ENCODE data around the gene OR2AK2.
"Not testable (repeated sequence)": the region's sequence is repeated elsewhere in the genome, so short reads cannot be mapped to it uniquely, and the experiment has no call there.

OR2AK2 gene, protein sequence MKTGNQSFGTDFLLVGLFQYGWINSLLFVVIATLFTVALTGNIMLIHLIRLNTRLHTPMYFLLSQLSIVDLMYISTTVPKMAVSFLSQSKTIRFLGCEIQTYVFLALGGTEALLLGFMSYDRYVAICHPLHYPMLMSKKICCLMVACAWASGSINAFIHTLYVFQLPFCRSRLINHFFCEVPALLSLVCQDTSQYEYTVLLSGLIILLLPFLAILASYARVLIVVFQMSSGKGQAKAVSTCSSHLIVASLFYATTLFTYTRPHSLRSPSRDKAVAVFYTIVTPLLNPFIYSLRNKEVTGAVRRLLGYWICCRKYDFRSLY

DNA sequence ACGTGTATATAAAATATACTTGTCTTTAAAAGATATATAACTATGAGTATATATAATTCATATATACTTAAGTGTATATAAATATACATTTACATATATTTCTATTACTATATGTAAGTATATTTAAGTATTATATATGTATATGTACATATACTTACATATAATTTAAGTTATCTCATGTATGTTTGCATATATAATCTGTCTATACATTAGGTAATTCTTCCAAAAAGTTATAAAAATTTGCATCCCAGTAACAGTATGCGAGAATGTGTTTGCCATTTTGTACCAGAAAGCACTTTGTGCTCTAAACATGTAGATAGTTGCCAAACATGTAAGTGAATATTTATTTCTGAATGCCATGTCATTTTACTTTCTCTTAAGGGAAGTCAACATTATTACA lies at the start of gene OR2AK2:
Gene OR2AK2, plus strand, starts transcription at position 301 of the 400 bp plus-strand sequence. CDS start 144 bp downstream, outside the sequence.
- DNase-seq (ENCODE audit: low read depth): no peak

DNA sequence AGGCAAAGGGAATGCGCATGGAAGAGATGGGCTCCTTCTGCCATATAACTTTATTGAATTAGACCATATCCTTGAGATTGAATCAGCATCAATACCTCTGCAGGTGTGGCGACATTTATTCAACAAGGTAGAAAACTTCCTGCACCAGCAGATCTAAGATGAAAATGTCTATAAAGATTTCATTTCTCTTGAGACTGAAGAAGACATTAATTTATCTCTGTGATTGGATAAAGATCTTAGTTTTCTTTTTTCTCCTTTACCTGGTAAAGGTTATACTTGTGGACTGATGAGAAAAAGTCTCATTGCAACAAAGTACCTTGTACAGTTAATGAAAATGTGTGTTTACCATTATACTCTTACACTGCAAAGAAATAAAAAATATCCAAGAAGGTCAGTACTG lies 45.1 kb upstream of the OR2AK2 start, which contains the start of gene OR2T8:
Gene OR2T8, plus strand, starts transcription at position 301 of the 400 bp plus-strand sequence. CDS start 766 bp downstream, outside the sequence.
- no peak for DNase-seq (ENCODE audit: low read depth)

GRCh38 chr1:247923941-247924340 lies 41.1 kb upstream of the OR2AK2 start:
- no peak for DNase-seq (ENCODE audit: low read depth)

GRCh38 chr1:247924868-247925267 lies 40.2 kb upstream of the OR2AK2 start, which contains the start of gene OR2AJ1:
OR2AJ1 (plus strand) TSS chr1:247924889; CDS start chr1:247933769, 8,880 bp downstream.
- DNase-seq (ENCODE audit: low read depth): no peak

DNA sequence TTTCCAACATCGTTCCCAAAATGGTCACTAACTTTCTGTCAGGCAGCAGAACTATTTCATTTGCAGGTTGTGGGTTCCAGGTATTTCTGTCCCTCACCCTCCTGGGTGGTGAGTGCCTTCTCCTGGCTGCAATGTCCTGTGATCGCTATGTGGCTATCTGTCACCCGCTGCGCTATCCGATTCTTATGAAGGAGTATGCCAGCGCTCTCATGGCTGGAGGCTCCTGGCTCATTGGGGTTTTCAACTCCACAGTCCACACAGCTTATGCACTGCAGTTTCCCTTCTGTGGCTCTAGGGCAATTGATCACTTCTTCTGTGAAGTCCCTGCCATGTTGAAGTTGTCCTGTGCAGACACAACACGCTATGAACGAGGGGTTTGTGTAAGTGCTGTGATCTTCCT lies 31.0 kb upstream of the OR2AK2 start:
- DNase-seq (ENCODE audit: low read depth): no peak

DNA sequence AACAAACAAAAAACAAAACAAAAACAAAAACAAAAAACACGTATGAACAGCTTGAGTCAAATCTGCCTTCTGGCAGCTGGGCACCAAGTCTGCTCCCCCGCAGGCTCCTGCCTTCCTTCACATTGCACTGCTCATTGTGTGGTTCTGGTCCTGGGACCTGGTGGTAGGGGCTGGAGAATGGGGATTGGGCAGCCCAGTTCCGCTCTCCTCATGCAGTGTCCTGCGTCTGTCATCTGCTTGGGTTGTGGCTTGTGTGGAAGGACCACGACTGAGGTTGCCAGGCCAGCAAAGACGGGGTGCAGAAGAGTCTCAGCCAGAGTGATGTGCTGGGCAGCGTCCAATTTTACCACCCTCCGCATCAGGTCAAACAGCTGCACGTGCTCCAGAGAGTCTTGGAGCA lies 29.3 kb upstream of the OR2AK2 start:
- no peak for DNase-seq (ENCODE audit: low read depth)

- no peak for DNase-seq (ENCODE audit: low read depth)
Measured at GRCh38 chr1:247936415-247936814, 28.6 kb upstream of the OR2AK2 start.

GRCh38 chr1:247936965-247937734 lies 27.9 kb upstream of the OR2AK2 start:
- not testable (repeated sequence) for DNase-seq (ENCODE audit: low read depth)

DNA sequence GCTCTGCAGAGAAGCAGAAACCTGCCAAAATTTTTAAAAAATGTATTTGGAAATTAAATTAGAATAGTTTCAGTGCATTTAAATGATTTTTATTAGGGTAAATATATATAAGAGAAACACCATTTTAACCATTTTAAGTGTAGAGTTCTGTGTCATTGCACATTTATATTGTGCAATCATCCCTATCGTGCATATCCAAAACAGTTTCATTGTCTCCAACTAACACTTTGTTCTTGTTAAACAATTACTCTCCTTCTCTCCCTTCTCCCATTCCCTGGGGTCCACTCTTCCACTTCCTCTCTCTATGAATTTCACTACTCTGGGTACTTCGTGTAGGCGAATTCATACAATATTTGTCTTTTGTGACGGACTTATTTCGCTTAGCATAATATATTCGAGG lies 22.4 kb upstream of the OR2AK2 start:
- no peak for DNase-seq (ENCODE audit: low read depth)

GRCh38 chr1:247948558-247948957 lies 16.5 kb upstream of the OR2AK2 start, which contains the start of gene OR2L8:
OR2L8 (plus strand) TSS chr1:247948858; CDS start chr1:247948858, 0 bp downstream.
- DNase-seq (ENCODE audit: low read depth): no peak

DNA sequence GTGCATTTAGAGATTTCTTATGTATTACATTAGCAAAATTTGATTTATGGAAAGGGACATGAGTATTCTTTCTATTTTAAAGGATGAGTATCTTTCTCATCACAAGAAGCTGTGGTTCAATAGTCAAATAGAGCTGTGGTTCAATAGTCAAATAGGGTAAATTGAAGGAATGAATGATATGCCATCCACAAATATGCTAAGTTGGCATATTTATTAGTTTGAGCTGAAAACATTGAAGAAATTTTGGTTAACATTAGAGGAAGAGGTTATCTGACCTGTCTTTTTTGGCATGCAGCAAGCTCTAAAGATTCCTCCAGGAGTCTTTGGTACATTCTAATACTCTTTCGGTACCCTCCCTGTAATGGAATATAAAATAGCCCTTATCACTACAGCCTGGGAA lies 11.6 kb upstream of the OR2AK2 start:
- no peak for DNase-seq (ENCODE audit: low read depth)

DNA sequence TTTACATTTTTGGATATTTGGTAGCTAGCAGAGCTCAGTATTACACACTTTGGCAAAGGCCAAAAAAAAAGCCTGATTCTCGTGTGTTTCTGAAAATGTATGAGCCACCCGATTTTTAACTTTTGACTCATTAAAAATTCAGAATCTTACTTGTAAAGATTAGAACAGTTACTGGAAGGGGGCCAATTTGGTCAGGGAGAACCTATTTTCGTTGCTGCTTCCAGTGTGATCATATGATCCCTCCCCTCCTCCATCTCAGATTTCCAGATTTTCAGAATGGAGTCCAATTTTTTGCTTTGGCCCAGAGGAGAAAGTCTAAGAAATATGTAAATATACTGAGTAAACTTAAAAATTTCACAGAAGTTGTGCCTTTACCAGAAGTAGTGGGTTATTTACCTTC lies 3.2 kb upstream of the OR2AK2 start:
- no peak for DNase-seq (ENCODE audit: low read depth)

GRCh38 chr1:247962911-247963588 lies 2.0 kb upstream of the OR2AK2 start:
- no peak for DNase-seq (ENCODE audit: low read depth)

DNA sequence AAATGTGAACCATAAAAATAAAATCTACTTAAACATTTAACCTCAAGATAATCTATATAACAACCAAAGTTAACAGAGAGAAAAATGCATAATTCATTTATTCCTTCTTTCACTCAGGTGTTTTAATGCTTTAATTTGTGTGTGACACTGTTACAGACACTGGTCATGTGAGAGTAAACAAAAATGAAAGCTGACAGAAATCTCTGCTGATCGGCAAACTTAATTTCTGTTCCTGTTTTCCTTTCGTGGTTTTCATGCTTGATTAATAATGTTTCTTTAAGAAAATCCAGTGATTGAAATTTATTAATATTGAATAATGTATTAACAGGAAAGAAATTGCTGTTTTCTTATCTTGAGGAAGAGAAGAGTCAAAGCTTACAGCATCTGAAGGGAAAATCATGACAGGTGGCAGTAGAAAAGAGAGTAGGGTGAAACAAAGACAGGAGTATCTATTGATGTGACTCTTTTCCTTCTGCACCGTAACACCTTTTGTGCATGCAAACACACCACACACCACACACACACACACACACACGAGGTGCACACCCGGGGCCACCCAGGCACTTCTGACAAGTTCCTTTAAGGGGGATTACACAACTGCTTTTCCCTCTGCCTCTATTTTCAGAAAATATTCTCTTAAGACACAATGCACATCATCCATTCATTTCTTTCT lies 1.6 kb downstream of the OR2AK2 start:
- no peak for DNase-seq (ENCODE audit: low read depth)

GRCh38 chr1:247992986-247993385 lies 28.0 kb downstream of the OR2AK2 start:
- no peak for DNase-seq (ENCODE audit: low read depth)

DNA sequence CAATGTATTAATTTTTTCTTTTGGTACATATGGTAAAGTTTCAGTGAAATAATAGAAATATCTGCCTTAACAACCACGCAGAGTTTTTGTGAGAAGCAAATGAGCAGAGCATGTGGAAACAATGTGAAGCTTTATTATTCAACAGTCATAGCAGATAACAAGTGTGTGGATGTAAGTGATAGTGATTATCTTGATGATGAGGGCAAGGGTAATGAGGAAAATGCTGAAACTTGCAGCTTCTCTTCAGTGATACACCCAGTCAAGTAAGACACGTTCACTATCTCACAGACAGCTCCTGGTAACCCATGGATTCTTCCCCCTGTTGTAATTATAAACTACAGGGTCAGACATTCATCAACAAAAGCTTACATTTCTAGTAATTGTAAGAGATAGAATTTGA lies 33.8 kb downstream of the OR2AK2 start:
- DNase-seq (ENCODE audit: low read depth): no peak

GRCh38 chr1:248000169-248000568 lies 35.1 kb downstream of the OR2AK2 start:
- no peak for DNase-seq (ENCODE audit: low read depth)

DNA sequence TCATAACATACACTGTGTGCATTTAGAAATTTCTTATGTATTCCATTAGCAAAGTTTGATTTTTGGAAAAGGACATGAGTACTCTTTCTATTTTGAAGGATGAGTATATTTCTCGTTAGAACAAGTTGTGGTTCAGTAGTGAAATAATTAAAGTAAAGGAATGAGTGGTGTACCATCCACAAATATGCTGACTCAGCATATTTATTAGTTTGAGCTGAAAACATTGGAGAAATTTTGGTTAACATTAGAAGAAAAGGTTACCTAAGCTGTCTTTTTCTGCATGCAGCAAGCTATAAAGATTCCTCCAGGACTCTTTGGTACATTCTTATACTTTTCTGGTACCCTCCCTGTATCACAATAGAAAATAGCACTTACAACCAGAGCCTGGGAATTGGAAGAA lies 42.7 kb downstream of the OR2AK2 start:
- no peak for DNase-seq (ENCODE audit: low read depth)

- no peak for DNase-seq (ENCODE audit: low read depth)
Measured at GRCh38 chr1:248009681-248010080, 44.6 kb downstream of the OR2AK2 start.

DNA sequence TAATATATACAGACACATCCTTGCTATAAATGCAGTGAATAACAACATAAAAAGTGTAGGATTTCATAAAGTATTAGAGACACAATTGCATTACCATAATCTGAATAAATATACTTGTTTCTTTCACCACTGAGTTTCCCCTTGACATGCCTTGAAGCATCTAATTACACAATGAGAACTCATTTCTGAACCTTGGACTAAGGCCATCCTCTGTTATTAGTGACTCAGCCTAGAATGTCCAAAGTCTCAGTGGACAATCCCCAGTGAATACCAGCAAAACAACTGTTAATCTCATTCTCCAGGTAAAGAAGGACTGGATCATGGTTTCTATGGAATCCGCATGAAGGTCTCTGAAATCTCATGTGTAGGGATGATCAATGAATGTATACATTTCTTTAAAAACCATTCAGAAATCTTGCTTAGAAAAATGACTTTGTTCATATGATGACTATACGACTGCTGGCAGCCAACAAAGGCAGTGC lies 48.2 kb downstream of the OR2AK2 start, which contains the start of gene OR2L5:
Gene OR2L5, plus strand, starts transcription at position 432 of the 482 bp plus-strand sequence. CDS start 8,288 bp downstream, outside the sequence.
- DNase-seq (ENCODE audit: low read depth): no peak

DNA sequence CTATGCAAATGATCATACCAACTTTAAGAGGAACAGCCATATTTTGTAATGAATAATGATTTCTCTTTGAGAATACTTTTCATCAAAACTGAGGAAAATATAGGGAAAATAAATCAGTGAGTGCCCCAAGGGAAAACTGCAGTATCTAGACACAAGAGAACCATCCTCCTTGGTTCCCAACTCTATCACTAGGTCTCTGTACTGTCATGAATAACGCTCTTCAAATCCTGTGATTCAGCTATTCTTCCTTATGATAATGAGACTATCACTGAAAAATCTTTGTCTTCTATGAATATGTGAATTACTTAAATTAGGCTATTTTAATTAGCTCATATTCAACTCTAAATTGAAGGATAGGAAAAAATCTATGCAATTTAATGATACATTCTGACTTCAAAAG lies 50.8 kb downstream of the OR2AK2 start:
- DNase-seq (ENCODE audit: low read depth): no peak

All from GM04503 (cell line).